GM21390 (cell line): Measurements from ENCODE around the gene CECR2.

Source experiments
- ATAC-seq: cut with Tn5 transposase; IDR thresholded peaks from one replicate; pipeline ENCODE4 v1.9.1; 2021; ENCODE audit not compliant: unreplicated experiment

CECR2 gene

GRCh38 chr22:17369439-17370025, at the start of gene CECR2:
Gene CECR2, plus strand, starts transcription at chr22:17369460. Its CDS starts 324 bp downstream, at chr22:17369784.
- ATAC-seq, result no peak

- ATAC-seq, result no peak
Observed at GRCh38 chr22:17319546-17319945, 49.7 kb upstream of the CECR2 start.

GRCh38 chr22:17322511-17322910, 46.7 kb upstream of the CECR2 start:
- no peak for ATAC-seq

- ATAC-seq, result no peak
Observed at GRCh38 chr22:17331690-17332089, 37.6 kb upstream of the CECR2 start.

- no peak for ATAC-seq
Observed at GRCh38 chr22:17332109-17332800, 37.0 kb upstream of the CECR2 start.

GRCh38 chr22:17334059-17334458, 35.2 kb upstream of the CECR2 start:
- no peak for ATAC-seq

GRCh38 chr22:17334983-17335382, 34.3 kb upstream of the CECR2 start:
- no peak for ATAC-seq

GRCh38 chr22:17336061-17336460, 33.2 kb upstream of the CECR2 start:
- ATAC-seq, result no peak

GRCh38 chr22:17337639-17338038, 31.6 kb upstream of the CECR2 start:
- ATAC-seq, result no peak

- no peak for ATAC-seq
Observed at GRCh38 chr22:17339095-17339693, 30.1 kb upstream of the CECR2 start.

- ATAC-seq, result no peak
Observed at GRCh38 chr22:17342361-17342760, 26.9 kb upstream of the CECR2 start.

GRCh38 chr22:17343766-17344165, 25.5 kb upstream of the CECR2 start:
- ATAC-seq, result no peak

GRCh38 chr22:17346578-17346977, 22.7 kb upstream of the CECR2 start:
- no peak for ATAC-seq

GRCh38 chr22:17347724-17348123, 21.5 kb upstream of the CECR2 start:
- ATAC-seq, result no peak

GRCh38 chr22:17348464-17349103, 20.7 kb upstream of the CECR2 start:
- ATAC-seq, result no peak

- ATAC-seq, result no peak
Observed at GRCh38 chr22:17349172-17349571, 20.1 kb upstream of the CECR2 start.

GRCh38 chr22:17350292-17350691, 19.0 kb upstream of the CECR2 start:
- ATAC-seq, result no peak

GRCh38 chr22:17352798-17353197, 16.5 kb upstream of the CECR2 start:
- no peak for ATAC-seq

- no peak for ATAC-seq
Observed at GRCh38 chr22:17357688-17358087, 11.6 kb upstream of the CECR2 start.

GRCh38 chr22:17358415-17358814, 10.8 kb upstream of the CECR2 start:
- no peak for ATAC-seq

GRCh38 chr22:17359501-17359900, 9.8 kb upstream of the CECR2 start:
- no peak for ATAC-seq

- ATAC-seq, result no peak
Observed at GRCh38 chr22:17366329-17366728, 2.9 kb upstream of the CECR2 start.
